NOMO-1 treated with dmso at 0.1 percent for 144 hours (cell line): Measurements from ENCODE around the gene NAA15.
"Not testable (repeated sequence)": the region's sequence is repeated elsewhere in the genome, so short reads cannot be mapped to it uniquely, and the experiment has no call there.

Experiments used
- DNase-seq: peaks from one replicate; lab custom pipeline; 2025; ENCODE audit not compliant: unreplicated experiment; lab: John Stamatoyannopoulos, UW

NAA15 gene

GRCh38 chr4:139301113-139301820 lies at the start of gene NAA15:
TSS of gene NAA15 (plus strand) at chr4:139301505. CDS start at chr4:139301778, 273 bp downstream.
- peak; percentile 95 for DNase-seq

GRCh38 chr4:139253046-139253445 lies 48.3 kb upstream of the NAA15 start:
- DNase-seq, result no peak

GRCh38 chr4:139253713-139254112 lies 47.6 kb upstream of the NAA15 start:
- DNase-seq, result no peak

- not testable (repeated sequence) for DNase-seq
Observed at GRCh38 chr4:139255581-139255980, 45.7 kb upstream of the NAA15 start.

- DNase-seq, result no peak
Observed at GRCh38 chr4:139256349-139256748, 45.0 kb upstream of the NAA15 start.

GRCh38 chr4:139265654-139266053 lies 35.7 kb upstream of the NAA15 start:
- DNase-seq, result no peak

GRCh38 chr4:139266208-139266582 lies 35.1 kb upstream of the NAA15 start:
- DNase-seq, result no peak

- peak; percentile 51 for DNase-seq
Observed at GRCh38 chr4:139266583-139267257, 34.6 kb upstream of the NAA15 start.

- no peak for DNase-seq
Observed at GRCh38 chr4:139267301-139267700, 34.0 kb upstream of the NAA15 start.

- DNase-seq, result no peak
Observed at GRCh38 chr4:139273835-139274234, 27.5 kb upstream of the NAA15 start.

- DNase-seq, result no peak
Observed at GRCh38 chr4:139274790-139275189, 26.5 kb upstream of the NAA15 start.

- no peak for DNase-seq
Observed at GRCh38 chr4:139275281-139275735, 26.0 kb upstream of the NAA15 start.

- no peak for DNase-seq
Observed at GRCh38 chr4:139278485-139278884, 22.8 kb upstream of the NAA15 start.

GRCh38 chr4:139278912-139279759 lies 22.2 kb upstream of the NAA15 start:
- DNase-seq, result no peak

- no peak for DNase-seq
Observed at GRCh38 chr4:139279760-139280620, 21.3 kb upstream of the NAA15 start, which contains the start of gene MGARP. TSS of gene MGARP (minus strand) at chr4:139280225. CDS start at chr4:139280158, 67 bp downstream.

GRCh38 chr4:139282065-139282720 lies 19.1 kb upstream of the NAA15 start:
- no peak for DNase-seq

- DNase-seq, result no peak
Observed at GRCh38 chr4:139282721-139283075, 18.6 kb upstream of the NAA15 start.

GRCh38 chr4:139286186-139286698 lies 15.1 kb upstream of the NAA15 start:
- DNase-seq, result no peak

- DNase-seq, result peak; percentile 96
Observed at GRCh38 chr4:139295206-139295941, 5.9 kb upstream of the NAA15 start.
